HCT116 (cell line): ENCODE results near the gene UAP1L1. TPM values are rescaled to one million over a fixed set of nuclear protein-coding genes. Genes with fewer than 3 reads are reported as not detected.

ENCODE experiments used
- ATAC-seq: fragments of 200-7000 bp; cut with Tn5 transposase; 2 replicates; pipeline ENCODE4 v1.9.1; 2020; ENCODE audit warnings: mild to moderate bottlenecking, moderate library complexity
- BruUV-seq: library from RNA; stranded (reverse); fragments of 400-500 nt; replicated peaks from 2 replicates; lab custom pipeline; 2021; lab: Mats Ljungman, UMichigan
- CTCF ChIA-PET: fragments of 300-600 bp; sonication (Branson Sonifier 250); formaldehyde crosslinking; loops from one replicate; lab custom pipeline; 2021; ENCODE audit warnings: antibody characterized with exemption; lab: Charles Lee
- POLR2A ChIA-PET: fragments of 300-600, 350-600 bp; sonication (Branson Sonifier 250); formaldehyde crosslinking; loops from one replicate; lab custom pipeline; 2021; ENCODE audit warnings: antibody characterized with exemption; lab: Charles Lee
- RAD21 ChIA-PET, 2 experiments: fragments of 300-600 bp; sonication (Branson Sonifier 250); formaldehyde crosslinking; loops; one replicate each; lab custom pipeline; 2023; ENCODE audit warnings: low total read pairs in 2 of 2; ENCODE audit not compliant: uncharacterized antibody in 2 of 2, unreplicated experiment in 2 of 2, low non-redundant PET in 1 of 2; lab: Charles Lee
- DNase-seq: peaks from one replicate; pipeline ENCODE4 v3.0.0-alpha.2; 2010; ENCODE audit warnings: low read depth, low spot score
- H2AFZ ChIP-seq: fragments of 200-600 bp; shearing (Covaris generic), sonication (generic); 2 replicates; pipeline ENCODE4 v1.6.1; 2017; ENCODE audit warnings: low read depth, mixed run types, mixed read lengths, antibody characterized with exemption, low read length; ENCODE audit not compliant: poor library complexity, severe bottlenecking
- H3K27ac ChIP-seq: 2 replicates; pipeline ENCODE4 v1.5.1; 2012; ENCODE audit warnings: low read depth, low read length
- H3K27me3 ChIP-seq: fragments of 200-600 bp; sonication (generic); 2 replicates; pipeline ENCODE4 v1.6.1; 2016; ENCODE audit warnings: mixed run types, low read length, mixed read lengths; ENCODE audit not compliant: insufficient read depth
- H3K36me3 ChIP-seq, 2 experiments: fragments of 200-500 bp in 1 of 2; fragments of 200-600 bp in 1 of 2; sonication (Bioruptor generic) in 1 of 2; sonication (generic) in 1 of 2; 2 replicates each; pipeline versions ENCODE4 v1.5.1 to v1.6.1; 2014 to 2016; ENCODE audit warnings: low read length in 2 of 2, inconsistent platforms in 1 of 2, mixed read lengths in 1 of 2, mixed run types in 1 of 2; ENCODE audit not compliant: insufficient read depth in 2 of 2, control insufficient read depth in 1 of 2
- H3K4me1 ChIP-seq, 2 experiments: fragments of 200-600 bp in 1 of 2; sonication (generic) in 1 of 2; 2 replicates each; pipeline versions ENCODE4 v1.5.1 to v1.6.1; 2012 to 2017; ENCODE audit warnings: low read length in 2 of 2, inconsistent platforms in 1 of 2, mild to moderate bottlenecking in 1 of 2, mixed read lengths in 1 of 2, mixed run types in 1 of 2, moderate library complexity in 1 of 2; ENCODE audit not compliant: insufficient read depth in 2 of 2, control insufficient read depth in 1 of 2
- H3K4me2 ChIP-seq: fragments of 200-600 bp; sonication (generic); 2 replicates; pipeline ENCODE4 v1.6.1; 2017; ENCODE audit warnings: mixed run types, low read length, mixed read lengths
- H3K4me3 ChIP-seq, 2 experiments: fragments of 200-600 bp in 1 of 2; sonication (generic) in 1 of 2; replicated peaks in 1 of 2; 2 replicates each; pipeline ENCODE4 v1.5.1; 2011 to 2016; ENCODE audit warnings: low read length in 2 of 2, control low read depth in 1 of 2, low read depth in 1 of 2, mild to moderate bottlenecking in 1 of 2, mixed read lengths in 1 of 2, mixed run types in 1 of 2
- H3K79me2 ChIP-seq: fragments of 200-600 bp; sonication (generic); 2 replicates; pipeline ENCODE4 v1.6.1; 2017; ENCODE audit warnings: mild to moderate bottlenecking, mixed run types, low read length, moderate library complexity, mixed read lengths; ENCODE audit not compliant: insufficient read depth
- H3K9ac ChIP-seq: fragments of 200-600 bp; sonication (generic); 2 replicates; pipeline ENCODE4 v1.6.1; 2016; ENCODE audit warnings: low read length, mixed read lengths
- H3K9me2 ChIP-seq: fragments of 200-600 bp; sonication (generic), shearing (Covaris generic); 2 replicates; pipeline ENCODE4 v1.6.1; 2017; ENCODE audit warnings: mixed run types, mild to moderate bottlenecking, moderate library complexity; ENCODE audit not compliant: insufficient read depth
- H3K9me3 ChIP-seq, 2 experiments: fragments of 200-500 bp in 1 of 2; fragments of 200-600 bp in 1 of 2; sonication (Bioruptor generic) in 1 of 2; sonication (generic) in 1 of 2; 2 replicates each; pipeline ENCODE4 v1.6.1; 2014 to 2017; ENCODE audit warnings: low read length in 2 of 2, mixed read lengths in 2 of 2, inconsistent platforms in 1 of 2, low read depth in 1 of 2, mild to moderate bottlenecking in 1 of 2, mixed run types in 1 of 2, moderate library complexity in 1 of 2; ENCODE audit not compliant: control insufficient read depth in 1 of 2, insufficient read depth in 1 of 2
- H4K20me1 ChIP-seq: fragments of 200-600 bp; sonication (generic), shearing (Covaris generic); 2 replicates; pipeline ENCODE4 v1.6.1; 2017; ENCODE audit warnings: mixed run types, mild to moderate bottlenecking, moderate library complexity; ENCODE audit not compliant: insufficient read depth
- EGR1 ChIP-seq: IDR thresholded peaks from 2 replicates; pipeline ENCODE4 v1.6.1; 2012; ENCODE audit warnings: low read depth
- EZH2phosphoT487 ChIP-seq: fragments of 200-600 bp; IDR thresholded peaks from 2 replicates; pipeline ENCODE4 v1.6.1; 2018; ENCODE audit warnings: antibody characterized with exemption, borderline replicate concordance
- FOSL1 ChIP-seq: IDR thresholded peaks from 2 replicates; pipeline ENCODE4 v1.6.1; 2012; ENCODE audit warnings: low read depth
- JUND ChIP-seq: IDR thresholded peaks from 2 replicates; pipeline ENCODE4 v1.6.1; 2012
- POLR2AphosphoS5 ChIP-seq: IDR thresholded peaks from 2 replicates; pipeline ENCODE4 v1.6.1; 2011; ENCODE audit warnings: mild to moderate bottlenecking, low read depth, low read length, moderate library complexity
- RAD21 ChIP-seq: IDR thresholded peaks from 2 replicates; pipeline ENCODE4 v1.6.1; 2012; ENCODE audit warnings: low read depth, mild to moderate bottlenecking
- SRF ChIP-seq: IDR thresholded peaks from 2 replicates; pipeline ENCODE4 v1.6.1; 2012; ENCODE audit warnings: low read depth
- TCF7L2 ChIP-seq: IDR thresholded peaks from 2 replicates; pipeline ENCODE4 v1.7.0; 2011; ENCODE audit warnings: borderline replicate concordance, inconsistent platforms; ENCODE audit not compliant: insufficient read depth, insufficient read length; ENCODE audit errors: extremely low read depth
- ZFX ChIP-seq: fragments of 450-650 bp; IDR thresholded peaks from 2 replicates; pipeline ENCODE4 v1.6.1; 2017
- intact Hi-C: fragments of 100-400 bp; cut with micrococcal nuclease; formaldehyde crosslinking; loops from 2 replicates; pipeline ENCODE4 v1.10.0; 2022
- total RNA-seq: library from RNA; stranded (reverse); gene quantifications from one replicate; pipeline ENCODE4 v1.2.1, GENCODE V29; 2021; ENCODE audit not compliant: unreplicated experiment
- TF ChIP-seq, protein P1 (sequence below), 3 experiments: fragments of 200-600 bp in 1 of 3; sonication (generic) in 1 of 3; IDR thresholded peaks in 2 of 3; conservative IDR thresholded peaks in 1 of 3; 2 replicates each; pipeline ENCODE4 v1.5.1; 2012 to 2017; ENCODE audit warnings: low read depth in 2 of 3, low read length in 2 of 3, antibody characterized with exemption in 1 of 3, borderline replicate concordance in 1 of 3, control low read depth in 1 of 3, mild to moderate bottlenecking in 1 of 3, mixed read lengths in 1 of 3, mixed run types in 1 of 3, moderate library complexity in 1 of 3; ENCODE audit not compliant: insufficient read depth in 1 of 3

The UAP1L1 gene
- total RNA-seq, 1 experiment from 2014 or later = 11.0 TPM

DNA sequence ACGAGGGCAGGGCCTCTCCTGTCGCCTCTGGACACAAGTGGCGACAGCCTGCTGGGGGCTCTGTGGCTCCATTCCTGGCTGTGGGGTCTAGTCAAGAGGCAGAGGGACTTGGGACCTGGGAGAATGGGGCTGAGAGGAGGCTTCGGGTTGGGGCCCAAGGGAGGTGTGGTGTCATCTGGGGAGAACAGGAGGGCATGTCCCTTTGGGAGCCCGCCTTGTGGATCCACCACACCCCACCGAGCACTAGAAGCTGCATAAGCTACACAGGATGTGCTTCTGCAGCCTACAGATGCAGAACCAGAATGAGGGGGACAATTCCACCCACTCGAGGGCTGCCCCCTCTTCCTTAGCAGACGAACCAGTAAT, 5.6 kb downstream of the UAP1L1 start:
- BruUV-seq = no TSS peak
- Histone ChIP-seq H4K20me1 (no peaks in the 10 kb centered on the region), H3K4me3 (peak overlapping the region in 1 of 2 experiments; percentile 23; a peak in 1 of 4 replicates), H3K79me2 (peaks cover 17% of the 10 kb centered on the region; the same call in 1 of the 2 replicates), H3K27ac (peak overlapping the region; percentile 98), H3K9ac (peak overlapping the region; percentile 50), H3K27me3 (no peaks in the 10 kb centered on the region), H3K4me1 (peaks cover 38 to 67% of the 10 kb centered on the region in 2 experiments), H2AFZ (no peak overlapping the region), H3K9me3 (no peaks in the 10 kb centered on the region), H3K36me3 (peaks cover 0 to 8% of the 10 kb centered on the region in 2 experiments; a peak in 1 of 4 replicates), H3K4me2 (peak overlapping the region; percentile 98), H3K9me2 (no peaks in the 10 kb centered on the region)
- ChIA-PET RAD21 (interaction anchor here in 1 of 2 experiments (0.6 kb wide), 1 partner anchor 10 kb away, joined by 4 read pairs; no protein-coding TSS in a partner anchor), POLR2A (interaction anchor here (4.8 kb wide), 1 partner anchor 13 kb away, joined by 43 read pairs; the partner anchor contains the start of gene SAPCD2), CTCF (interaction anchor here (1.6 to 4.8 kb wide), 3 partner anchors 14 to 36 kb away, joined by 3 to 49 read pairs (median 9); partner anchors contain the start of genes NPDC1 and SAPCD2)
- TF ChIP-seq EGR1 = no peak
- TF ChIP-seq TCF7L2 = no peak
- no peak for TF ChIP-seq SRF
- TF ChIP-seq FOSL1 = no peak
- TF ChIP-seq EZH2phosphoT487 = no peak
- TF ChIP-seq POLR2AphosphoS5 = no peak
- TF ChIP-seq, protein P1, sequence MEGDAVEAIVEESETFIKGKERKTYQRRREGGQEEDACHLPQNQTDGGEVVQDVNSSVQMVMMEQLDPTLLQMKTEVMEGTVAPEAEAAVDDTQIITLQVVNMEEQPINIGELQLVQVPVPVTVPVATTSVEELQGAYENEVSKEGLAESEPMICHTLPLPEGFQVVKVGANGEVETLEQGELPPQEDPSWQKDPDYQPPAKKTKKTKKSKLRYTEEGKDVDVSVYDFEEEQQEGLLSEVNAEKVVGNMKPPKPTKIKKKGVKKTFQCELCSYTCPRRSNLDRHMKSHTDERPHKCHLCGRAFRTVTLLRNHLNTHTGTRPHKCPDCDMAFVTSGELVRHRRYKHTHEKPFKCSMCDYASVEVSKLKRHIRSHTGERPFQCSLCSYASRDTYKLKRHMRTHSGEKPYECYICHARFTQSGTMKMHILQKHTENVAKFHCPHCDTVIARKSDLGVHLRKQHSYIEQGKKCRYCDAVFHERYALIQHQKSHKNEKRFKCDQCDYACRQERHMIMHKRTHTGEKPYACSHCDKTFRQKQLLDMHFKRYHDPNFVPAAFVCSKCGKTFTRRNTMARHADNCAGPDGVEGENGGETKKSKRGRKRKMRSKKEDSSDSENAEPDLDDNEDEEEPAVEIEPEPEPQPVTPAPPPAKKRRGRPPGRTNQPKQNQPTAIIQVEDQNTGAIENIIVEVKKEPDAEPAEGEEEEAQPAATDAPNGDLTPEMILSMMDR (IDR thresholded peaks at IDR 0.05 in 2 of 3, conservative IDR thresholded peaks at IDR 0.05 in 1 of 3; ENCODE audit: borderline replicate concordance in 1 of 3, insufficient read depth in 1 of 3, low read depth in 2 of 3, low read length in 2 of 3) = no peak
- no peak for TF ChIP-seq ZFX
- TF ChIP-seq RAD21 = no peak
- no peak for TF ChIP-seq JUND
- DNase-seq (no peak), ATAC-seq (no peak)
- intact Hi-C loops = no loop called here
